BLaER1 treated with 17β-estradiol and CSF1 and Interleukin-3, amounts not matched to agents 10 nM and 100 nM (cell line): ENCODE data around the gene TEX2.
"Not testable (repeated sequence)": the region's sequence is repeated elsewhere in the genome, so short reads cannot be mapped to it uniquely, and the experiment has no call there.

Experiments used
- H3K27ac ChIP-seq, 11 experiments: shearing (Covaris generic); formaldehyde crosslinking; 2 replicates each; pipeline ENCODE4 v1.8.1; 2022
- H3K27me3 ChIP-seq, 11 experiments: shearing (Covaris generic); formaldehyde crosslinking; 2 replicates each; pipeline ENCODE4 v1.8.1; 2022
- H3K36me3 ChIP-seq, 11 experiments: shearing (Covaris generic); formaldehyde crosslinking; 2 replicates each; pipeline ENCODE4 v1.8.1; 2022
- H3K4me1 ChIP-seq, 10 experiments: shearing (Covaris generic); formaldehyde crosslinking; 2 replicates each; pipeline ENCODE4 v1.8.1; 2022
- H3K4me2 ChIP-seq, 11 experiments: shearing (Covaris generic); formaldehyde crosslinking; 2 replicates each; pipeline ENCODE4 v1.8.1; 2022
- H3K4me3 ChIP-seq, 10 experiments: shearing (Covaris generic); formaldehyde crosslinking; 2 replicates each; pipeline ENCODE4 v1.8.1; 2022
- H3K9ac ChIP-seq, 11 experiments: shearing (Covaris generic); formaldehyde crosslinking; 2 replicates each; pipeline ENCODE4 v1.8.1; 2022
- H3K9me3 ChIP-seq, 11 experiments: shearing (Covaris generic); formaldehyde crosslinking; replicated peaks in 1 of 11; 2 replicates each; pipeline ENCODE4 v1.8.1; 2022
- H4K20me1 ChIP-seq, 11 experiments: shearing (Covaris generic); formaldehyde crosslinking; 2 replicates each; pipeline ENCODE4 v1.8.1; 2022
- Cebpa-rat ChIP-seq, 11 experiments: shearing (Covaris generic); IDR thresholded peaks; 2 replicates each; pipeline ENCODE4 v1.8.1; 2022

The TEX2 gene

GRCh38 chr17:64214950-64215349 is 48.1 kb downstream of the TEX2 start:
- Histone ChIP-seq H3K9me3 (no peaks in the 10 kb centered on the region), H3K27me3 (no peaks in the 10 kb centered on the region), H4K20me1 (peaks cover 0 to 37% (median 7%) of the 10 kb centered on the region in 11 experiments; a peak in 13 of 22 replicates), H3K27ac (no peak overlapping the region), H3K9ac (no peak overlapping the region), H3K4me3 (no peak overlapping the region), H3K4me1 (peaks cover 26 to 40% (median 35%) of the 10 kb centered on the region in 10 experiments), H3K4me2 (peak overlapping the region in 4 of 11 experiments; percentile 9 to 93 (median 14); a peak in 2 of 22 replicates), H3K36me3 (peaks cover 26 to 45% (median 28%) of the 10 kb centered on the region in 11 experiments)
- TF ChIP-seq Cebpa-rat (IDR thresholded peaks at IDR 0.05) = no peak

- Histone ChIP-seq H3K36me3 (peaks cover 26 to 51% (median 28%) of the 10 kb centered on the region in 11 experiments), H3K4me1 (peaks cover 26 to 40% (median 35%) of the 10 kb centered on the region in 10 experiments), H3K4me2 (no peak overlapping the region), H4K20me1 (peaks cover 0 to 34% (median 7%) of the 10 kb centered on the region in 11 experiments; a peak in 13 of 22 replicates), H3K9ac (no peak overlapping the region), H3K4me3 (no peak overlapping the region), H3K27ac (no peak overlapping the region), H3K9me3 (no peaks in the 10 kb centered on the region), H3K27me3 (no peaks in the 10 kb centered on the region)
- TF ChIP-seq Cebpa-rat (IDR thresholded peaks at IDR 0.05) = no peak
Measured at GRCh38 chr17:64213995-64214811, 48.9 kb downstream of the TEX2 start.

- H3K4me2 ChIP-seq = no peak overlapping the region
- no peak overlapping the region for H3K27ac ChIP-seq
- H3K36me3 ChIP-seq = peaks cover 27 to 69% (median 33%) of the 10 kb centered on the region in 11 experiments
- H3K27me3 ChIP-seq = no peaks in the 10 kb centered on the region
- H4K20me1 ChIP-seq = peaks cover 0 to 25% (median 3%) of the 10 kb centered on the region in 11 experiments; a peak in 13 of 22 replicates
- H3K9ac ChIP-seq = no peak overlapping the region
- H3K9me3 ChIP-seq = no peaks in the 10 kb centered on the region; a peak in 1 of 22 replicates
- H3K4me1 ChIP-seq = peaks cover 13 to 26% (median 19%) of the 10 kb centered on the region in 10 experiments
- no peak for TF ChIP-seq Cebpa-rat (IDR thresholded peaks at IDR 0.05)
- no peak overlapping the region for H3K4me3 ChIP-seq
Measured at GRCh38 chr17:64212122-64212521, 50.9 kb downstream of the TEX2 start.

- no peak overlapping the region for H3K4me2 ChIP-seq
Measured at GRCh38 chr17:64209983-64210382, 53.1 kb downstream of the TEX2 start.

GRCh38 chr17:64209356-64209941 is 53.6 kb downstream of the TEX2 start:
- peaks cover 0 to 7% (median 0%) of the 10 kb centered on the region in 11 experiments; a peak in 5 of 22 replicates for H4K20me1 ChIP-seq
- peaks cover 27 to 73% (median 33%) of the 10 kb centered on the region in 11 experiments for H3K36me3 ChIP-seq
- H3K4me1 ChIP-seq = no peaks in the 10 kb centered on the region
- H3K27ac ChIP-seq = no peak overlapping the region
- H3K4me3 ChIP-seq = no peak overlapping the region
- H3K9ac ChIP-seq = no peak overlapping the region
- no peaks in the 10 kb centered on the region for H3K27me3 ChIP-seq
- no peaks in the 10 kb centered on the region; a peak in 1 of 22 replicates for H3K9me3 ChIP-seq
- H3K4me2 ChIP-seq = no peak overlapping the region
- no peak for TF ChIP-seq Cebpa-rat (IDR thresholded peaks at IDR 0.05)

More at GRCh38 chr17:64209983-64210382, 53.1 kb downstream of the TEX2 start:
- Histone ChIP-seq H3K4me3 (no peak overlapping the region), H4K20me1 (peaks cover 0 to 9% (median 0%) of the 10 kb centered on the region in 11 experiments; a peak in 7 of 22 replicates), H3K27ac (no peak overlapping the region), H3K4me1 (peaks cover 0 to 4% (median 2%) of the 10 kb centered on the region in 10 experiments; a peak in 8 of 20 replicates), H3K9me3 (no peaks in the 10 kb centered on the region; a peak in 1 of 22 replicates), H3K27me3 (no peaks in the 10 kb centered on the region), H3K36me3 (peaks cover 27 to 76% (median 33%) of the 10 kb centered on the region in 11 experiments), H3K9ac (no peak overlapping the region)
- no peak for TF ChIP-seq Cebpa-rat (IDR thresholded peaks at IDR 0.05)

GRCh38 chr17:64208656-64209055 is 54.4 kb downstream of the TEX2 start:
- not testable (repeated sequence) for H3K9ac ChIP-seq, H3K4me3 ChIP-seq, H3K4me1 ChIP-seq, H3K27ac ChIP-seq, H4K20me1 ChIP-seq, H3K27me3 ChIP-seq, H3K4me2 ChIP-seq, H3K9me3 ChIP-seq
- H3K36me3 ChIP-seq = peaks cover 21 to 65% (median 27%) of the 10 kb centered on the region in 11 experiments

GRCh38 chr17:64205804-64206203 is 57.3 kb downstream of the TEX2 start:
- peaks cover 0 to 37% (median 9%) of the 10 kb centered on the region in 11 experiments; a peak in 10 of 22 replicates for H4K20me1 ChIP-seq
- no peaks in the 10 kb centered on the region for H3K27me3 ChIP-seq
- H3K4me3 ChIP-seq = no peak overlapping the region
- no peaks in the 10 kb centered on the region; a peak in 1 of 22 replicates for H3K9me3 ChIP-seq
- no peak overlapping the region for H3K27ac ChIP-seq
- H3K4me2 ChIP-seq = no peak overlapping the region
- TF ChIP-seq Cebpa-rat (IDR thresholded peaks at IDR 0.05) = no peak
- H3K4me1 ChIP-seq = peaks cover 8 to 25% (median 15%) of the 10 kb centered on the region in 10 experiments
- no peak overlapping the region for H3K9ac ChIP-seq
- H3K36me3 ChIP-seq = peaks cover 0 to 37% (median 3%) of the 10 kb centered on the region in 11 experiments; a peak in 11 of 22 replicates

GRCh38 chr17:64203630-64204029 is 59.4 kb downstream of the TEX2 start:
- no peak overlapping the region for H3K27ac ChIP-seq
- no peak overlapping the region for H3K4me2 ChIP-seq
- no peak for TF ChIP-seq Cebpa-rat (IDR thresholded peaks at IDR 0.05)

More at GRCh38 chr17:64203630-64204029, 59.4 kb downstream of the TEX2 start:
- Histone ChIP-seq H3K27me3 (no peaks in the 10 kb centered on the region), H3K4me1 (peaks cover 16 to 33% (median 23%) of the 10 kb centered on the region in 10 experiments), H3K9ac (no peak overlapping the region), H4K20me1 (peaks cover 0 to 39% (median 9%) of the 10 kb centered on the region in 11 experiments; a peak in 10 of 22 replicates), H3K36me3 (peaks cover 0 to 19% (median 3%) of the 10 kb centered on the region in 11 experiments; a peak in 9 of 22 replicates), H3K9me3 (peaks cover 0 to under 1% (median 0%) of the 10 kb centered on the region in 11 experiments; a peak in 1 of 22 replicates), H3K4me3 (no peak overlapping the region)
